ENCODE data around the gene TBXAS1. TPM values are rescaled to one million over a fixed set of nuclear protein-coding genes. Genes with fewer than 3 reads are reported as not detected.
"Not testable (repeated sequence)": the region's sequence is repeated elsewhere in the genome, so short reads cannot be mapped to it uniquely, and the experiment has no call there.

TBXAS1 gene
- total RNA-seq, 2 experiments from 2014 or later = 8.8 to 11.8 TPM

DNA sequence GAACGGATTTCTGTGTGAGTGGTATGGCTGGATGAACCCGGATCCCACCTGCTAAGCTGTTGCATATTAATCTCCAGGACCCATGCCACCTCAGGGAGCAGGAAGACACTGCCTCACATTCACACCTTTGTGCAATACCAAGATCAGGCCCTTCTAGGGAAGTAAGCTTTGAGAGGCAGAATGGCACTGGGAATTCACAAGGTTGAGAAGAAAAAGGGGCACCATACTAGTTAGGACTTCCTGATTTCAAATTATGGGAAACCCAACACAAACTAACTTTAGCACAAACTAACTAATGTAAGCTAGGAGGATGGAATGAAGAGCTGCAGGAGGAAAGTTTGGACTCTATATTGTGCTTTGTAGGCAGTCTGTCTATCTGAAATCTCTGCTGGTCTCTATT is 71.3 kb downstream of the TBXAS1 start:
- H3K4me3 Mint-ChIP-seq = no peak overlapping the region
- no peak for DNase-seq
- no peaks in the 10 kb centered on the region for H3K36me3 Mint-ChIP-seq (ENCODE audit: low read depth)
- POLR2A ChIA-PET = no interaction called here
- peaks cover 9% of the 10 kb centered on the region for H3K27me3 Mint-ChIP-seq
- H3K4me1 Mint-ChIP-seq = no peaks in the 10 kb centered on the region
- peaks cover 18% of the 10 kb centered on the region for H3K9me3 Mint-ChIP-seq
- no peak overlapping the region for H3K27ac Mint-ChIP-seq
- CTCF ChIA-PET = interaction anchor here (0.6 to 2.1 kb wide), 4 partner anchors 16 to 814 kb away, joined by 3 to 5 read pairs (median 4); no protein-coding TSS in a partner anchor

DNA sequence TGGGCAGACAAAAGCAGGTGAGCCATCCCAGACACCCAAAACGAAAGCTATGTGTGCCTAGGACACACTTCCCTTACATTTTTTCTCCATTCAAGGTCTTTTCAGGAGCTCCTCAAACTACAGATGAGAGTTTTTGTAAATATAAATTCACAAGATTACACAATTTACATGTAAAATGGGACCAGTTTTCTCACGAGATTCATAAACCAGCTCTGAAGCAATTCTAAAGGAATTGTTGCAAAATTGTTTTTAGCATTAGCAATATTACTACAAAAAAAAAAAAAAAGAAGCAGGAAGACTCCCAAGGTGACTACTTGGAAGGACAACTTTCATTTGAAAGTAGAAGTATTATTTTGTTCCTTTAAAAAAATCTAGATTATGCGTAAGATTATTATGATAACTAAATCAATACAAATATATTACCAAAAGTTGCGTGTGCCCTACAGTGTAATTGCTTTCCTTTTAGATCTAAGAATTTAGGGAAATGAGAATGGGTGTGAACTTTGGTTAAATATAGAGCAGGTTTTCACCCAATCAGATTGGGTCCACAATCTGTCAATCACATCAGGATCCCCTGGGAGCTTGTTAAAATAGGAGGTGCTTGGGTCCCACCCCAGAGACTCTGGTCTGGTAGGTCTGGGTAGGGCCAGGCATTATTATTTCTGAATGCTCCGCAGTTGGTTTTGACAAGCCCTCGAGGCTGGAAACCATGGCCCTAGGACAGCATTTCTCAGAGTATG is 72.2 kb downstream of the TBXAS1 start:
- Mint-ChIP-seq H3K27ac (no peak overlapping the region), H3K4me1 (no peaks in the 10 kb centered on the region), H3K27me3 (peaks cover 9% of the 10 kb centered on the region), H3K36me3 (ENCODE audit: low read depth) (peaks cover 1% of the 10 kb centered on the region), H3K4me3 (no peak overlapping the region), H3K9me3 (peaks cover 19% of the 10 kb centered on the region)
- no peak for DNase-seq
- POLR2A ChIA-PET = no interaction called here
- CTCF ChIA-PET = interaction anchor here (0.6 to 2.1 kb wide), 4 partner anchors 12 to 815 kb away, joined by 3 to 5 read pairs (median 4); no protein-coding TSS in a partner anchor

DNA sequence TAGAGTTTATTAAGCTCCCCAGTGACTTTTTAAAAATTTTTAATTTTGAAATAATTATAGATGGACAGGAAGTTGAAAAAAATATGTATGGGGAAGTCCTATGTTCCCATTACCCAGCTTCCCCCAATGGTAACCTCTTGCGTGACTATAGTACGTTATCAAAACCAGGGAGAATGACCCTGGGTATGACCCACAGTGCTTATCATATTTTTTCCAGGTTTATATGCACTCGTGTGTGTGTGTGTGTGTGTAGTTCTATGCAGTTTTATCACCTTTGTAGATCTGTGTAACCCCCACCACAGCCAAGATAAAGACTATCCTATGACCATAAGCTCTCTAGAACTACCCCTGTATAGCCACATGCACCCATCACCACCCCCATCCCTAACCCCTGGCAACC is 72.8 kb downstream of the TBXAS1 start:
- H3K27ac Mint-ChIP-seq = no peak overlapping the region
- CTCF ChIA-PET = interaction anchor here (1.2 to 2.1 kb wide), 3 partner anchors 13 to 22 kb away, joined by 4 to 5 read pairs (median 4); no protein-coding TSS in a partner anchor
- H3K4me3 Mint-ChIP-seq = no peak overlapping the region
- DNase-seq = no peak
- H3K9me3 Mint-ChIP-seq = peaks cover 19% of the 10 kb centered on the region
- no peaks in the 10 kb centered on the region for H3K4me1 Mint-ChIP-seq
- POLR2A ChIA-PET = no interaction called here
- H3K36me3 Mint-ChIP-seq (ENCODE audit: low read depth) = peaks cover 4% of the 10 kb centered on the region
- peaks cover 9% of the 10 kb centered on the region for H3K27me3 Mint-ChIP-seq

DNA sequence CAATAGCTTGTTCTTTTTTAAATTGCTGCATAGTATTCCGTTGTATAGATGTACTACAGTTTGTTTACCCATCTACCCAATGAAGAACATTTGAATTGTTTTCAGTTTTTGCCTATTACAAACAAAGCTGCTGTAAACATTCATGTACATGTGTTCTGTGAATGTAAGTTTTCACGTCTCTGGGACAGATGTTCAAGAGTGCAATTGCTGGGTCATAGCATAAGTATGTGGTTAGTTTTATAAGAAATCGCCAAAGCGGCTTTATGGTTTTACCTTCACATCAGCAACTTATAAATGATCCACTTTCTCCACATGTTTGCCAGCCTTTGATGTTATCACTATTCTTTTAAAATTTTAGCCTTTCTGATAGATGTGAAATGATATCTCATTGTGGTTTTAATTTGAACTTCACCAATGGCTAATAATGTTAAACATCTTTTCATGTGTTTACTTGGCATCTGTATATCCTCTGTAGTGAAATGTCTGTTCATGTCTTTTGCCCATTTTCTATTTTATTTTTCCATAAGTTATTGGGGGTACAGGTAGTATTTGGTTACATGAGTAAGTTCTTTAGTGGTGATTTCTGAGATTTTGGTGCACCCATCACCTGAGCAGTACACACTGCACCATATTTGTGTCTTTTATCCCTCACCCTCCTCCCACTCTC is 73.5 kb downstream of the TBXAS1 start:
- ChIA-PET CTCF (interaction anchor here (1.2 kb wide), 1 partner anchor 13 kb away, joined by 4 read pairs; no protein-coding TSS in a partner anchor), POLR2A (no interaction called here)
- no peak for DNase-seq
- Mint-ChIP-seq H3K9me3 (peaks cover 19% of the 10 kb centered on the region), H3K27ac (no peak overlapping the region), H3K4me1 (no peaks in the 10 kb centered on the region), H3K27me3 (peaks cover 9% of the 10 kb centered on the region), H3K4me3 (no peak overlapping the region), H3K36me3 (ENCODE audit: low read depth) (peaks cover 4% of the 10 kb centered on the region)

DNA sequence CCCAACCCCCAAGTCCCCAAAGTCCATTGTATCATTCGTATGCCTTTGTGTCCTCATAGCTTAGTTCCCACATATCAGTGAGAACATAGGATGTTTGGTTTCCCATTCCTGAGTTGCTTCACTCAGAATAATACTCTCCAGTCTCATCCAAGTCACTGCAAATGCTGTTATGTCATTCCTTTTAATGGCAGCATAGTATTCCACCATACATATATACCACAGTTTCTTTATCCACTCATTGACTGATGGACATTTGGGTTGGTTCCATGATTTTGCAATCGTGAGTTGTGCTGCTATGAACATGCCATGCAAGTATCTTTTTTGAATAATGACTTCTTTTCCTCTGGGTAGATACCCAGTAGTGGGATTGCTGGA is 74.0 kb downstream of the TBXAS1 start:
- CTCF ChIA-PET; DNase-seq; H3K27me3 Mint-ChIP-seq; H3K27ac Mint-ChIP-seq; POLR2A ChIA-PET; H3K36me3 Mint-ChIP-seq (ENCODE audit: low read depth); H3K4me1 Mint-ChIP-seq; H3K4me3 Mint-ChIP-seq: not testable (repeated sequence)
- H3K9me3 Mint-ChIP-seq = peaks cover 19% of the 10 kb centered on the region

DNA sequence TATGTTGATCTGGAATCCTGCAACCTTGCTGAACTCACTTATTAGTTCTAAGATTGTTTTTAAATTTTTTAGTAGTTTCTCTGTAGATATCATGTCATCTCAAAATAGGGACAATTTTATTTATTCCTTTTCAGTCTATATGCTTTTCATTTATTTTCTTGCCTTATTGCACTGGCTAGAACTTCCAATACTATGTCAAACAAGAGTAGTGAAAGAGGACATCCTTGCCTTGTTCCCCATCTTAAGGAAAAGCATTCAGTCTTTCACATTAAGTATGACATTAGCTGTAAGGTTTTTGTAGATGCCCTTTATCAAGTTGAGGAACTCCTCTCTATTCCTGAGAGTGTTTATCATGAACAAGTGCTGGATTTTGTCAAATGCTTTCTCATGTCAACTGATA is 77.8 kb downstream of the TBXAS1 start:
- H3K4me3 Mint-ChIP-seq = no peak overlapping the region
- peaks cover 13% of the 10 kb centered on the region for H3K27me3 Mint-ChIP-seq
- no peaks in the 10 kb centered on the region for H3K4me1 Mint-ChIP-seq
- no peak for DNase-seq
- POLR2A ChIA-PET = no interaction called here
- peaks cover 19% of the 10 kb centered on the region for H3K9me3 Mint-ChIP-seq
- H3K36me3 Mint-ChIP-seq (ENCODE audit: low read depth) = peaks cover 6% of the 10 kb centered on the region
- H3K27ac Mint-ChIP-seq = no peak overlapping the region
- CTCF ChIA-PET = no interaction called here

DNA sequence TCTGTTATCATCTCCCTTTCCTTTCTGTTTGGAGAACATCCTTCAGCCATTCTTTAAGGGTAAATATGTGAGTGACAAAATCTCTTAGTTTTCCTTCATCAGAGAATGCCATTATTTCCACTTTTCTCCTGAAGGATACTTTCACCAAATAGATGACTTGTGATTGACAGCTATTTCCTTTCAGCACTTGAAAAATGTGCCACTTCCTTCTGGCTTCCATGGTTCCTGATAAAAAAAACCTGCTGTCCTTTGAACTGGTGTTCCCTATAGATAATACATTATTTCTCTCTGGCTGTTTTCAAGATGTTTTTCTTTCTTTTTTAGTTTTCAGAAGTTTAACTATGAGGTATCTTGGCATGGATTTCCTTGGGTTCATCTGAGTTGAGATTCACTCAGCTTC is 79.7 kb downstream of the TBXAS1 start:
- H3K27me3 Mint-ChIP-seq = peaks cover 13% of the 10 kb centered on the region
- CTCF ChIA-PET = no interaction called here
- peaks cover 7% of the 10 kb centered on the region for H3K9me3 Mint-ChIP-seq
- peaks cover 6% of the 10 kb centered on the region for H3K36me3 Mint-ChIP-seq (ENCODE audit: low read depth)
- no peaks in the 10 kb centered on the region for H3K4me1 Mint-ChIP-seq
- H3K4me3 Mint-ChIP-seq = no peak overlapping the region
- H3K27ac Mint-ChIP-seq = no peak overlapping the region
- POLR2A ChIA-PET = no interaction called here
- DNase-seq = no peak

DNA sequence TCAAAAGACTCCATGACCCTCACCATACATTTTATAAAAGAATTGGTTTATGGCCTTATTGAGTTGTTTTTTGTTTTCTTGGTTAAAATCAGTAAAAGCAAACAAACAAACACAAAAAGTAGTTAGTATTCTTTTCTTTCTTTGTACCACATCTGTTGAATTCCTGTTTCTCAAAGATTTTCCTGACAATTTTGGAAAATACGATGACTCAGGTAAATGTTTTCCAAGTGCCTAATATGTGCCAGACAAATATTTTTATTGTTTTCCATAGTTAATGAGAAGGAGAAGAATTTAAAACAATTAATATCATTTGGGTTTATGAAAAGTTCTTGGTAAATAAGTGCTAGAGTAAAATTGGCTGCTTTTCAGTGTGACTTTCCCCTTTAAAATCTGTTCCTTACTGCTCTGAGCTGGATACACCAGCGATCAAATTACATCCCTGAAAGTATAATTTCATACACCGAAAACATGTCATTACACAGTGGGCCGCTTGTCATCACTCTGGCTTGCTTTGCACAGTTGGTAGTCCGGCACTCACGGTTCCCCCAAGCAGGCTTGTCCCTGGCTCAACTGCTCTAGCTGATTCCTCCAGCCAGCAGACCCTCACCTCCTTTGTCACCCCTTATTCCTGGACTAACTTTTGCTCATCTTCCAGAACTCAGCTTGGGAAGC is 80.5 kb downstream of the TBXAS1 start:
- POLR2A ChIA-PET = no interaction called here
- CTCF ChIA-PET = no interaction called here
- Mint-ChIP-seq H3K27me3 (peaks cover 10% of the 10 kb centered on the region), H3K4me3 (no peak overlapping the region), H3K4me1 (peaks cover under 1% of the 10 kb centered on the region), H3K27ac (no peak overlapping the region), H3K36me3 (ENCODE audit: low read depth) (peaks cover 7% of the 10 kb centered on the region), H3K9me3 (peaks cover 6% of the 10 kb centered on the region)
- DNase-seq = no peak

DNA sequence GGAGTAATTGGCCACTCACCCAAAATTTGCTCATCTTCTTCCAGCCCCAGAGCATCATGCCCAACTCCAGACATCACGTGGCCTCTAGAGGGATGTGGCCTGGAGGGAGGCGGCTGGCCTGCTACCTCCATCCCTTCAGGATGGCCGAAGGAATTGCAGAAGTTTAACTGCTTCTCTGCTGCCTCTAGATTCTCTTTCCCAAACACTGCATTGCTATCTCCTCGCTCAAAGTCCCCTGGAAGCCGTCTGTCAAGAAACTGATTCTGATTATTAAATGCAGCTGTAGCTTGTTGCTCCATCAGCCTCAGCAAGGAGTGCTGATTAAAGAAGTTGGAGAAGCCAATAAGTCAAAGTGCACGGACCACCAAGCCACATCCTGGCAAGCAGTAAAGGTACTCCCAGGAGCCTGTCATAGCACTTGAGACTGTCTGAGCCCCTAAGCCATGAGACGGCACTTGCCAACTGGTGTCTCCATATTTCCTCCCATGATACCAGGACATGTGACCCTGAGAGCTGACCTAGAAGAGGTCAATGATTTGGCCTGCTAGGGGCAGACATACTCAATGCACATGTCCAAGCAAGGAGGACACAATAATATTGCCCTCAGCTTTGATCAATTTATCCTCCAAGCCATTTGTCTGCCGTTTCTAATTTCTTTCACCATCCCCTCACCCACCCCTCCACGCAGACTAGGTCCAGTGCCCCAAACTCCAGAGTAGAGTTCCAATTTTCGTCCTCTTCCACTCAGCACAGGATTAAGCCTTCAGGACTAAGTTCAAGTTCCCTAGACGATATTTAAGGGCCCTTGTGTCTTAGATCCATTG is 84.2 kb downstream of the TBXAS1 start:
- POLR2A ChIA-PET = no interaction called here
- H3K27ac Mint-ChIP-seq = no peak overlapping the region
- H3K9me3 Mint-ChIP-seq = peaks cover 2% of the 10 kb centered on the region
- peaks cover 4% of the 10 kb centered on the region for H3K36me3 Mint-ChIP-seq (ENCODE audit: low read depth)
- DNase-seq = no peak
- H3K4me1 Mint-ChIP-seq = peaks cover 20% of the 10 kb centered on the region
- no peak overlapping the region for H3K4me3 Mint-ChIP-seq
- peaks cover 3% of the 10 kb centered on the region for H3K27me3 Mint-ChIP-seq
- CTCF ChIA-PET = no interaction called here

DNA sequence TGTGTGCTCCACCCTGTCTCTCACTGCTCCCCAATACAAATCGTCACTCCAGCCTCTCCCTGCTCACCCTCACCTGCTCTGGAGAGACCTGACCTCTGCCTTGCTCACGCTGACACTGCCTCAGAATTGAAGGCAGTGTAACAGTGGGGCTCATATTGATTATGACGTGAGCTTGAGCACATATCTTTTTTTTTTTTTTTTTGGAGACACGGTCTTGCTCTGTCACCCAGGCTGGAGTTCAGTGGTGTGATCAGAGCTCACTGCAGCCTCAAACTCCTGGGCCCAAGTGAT is 84.7 kb downstream of the TBXAS1 start:
- peaks cover 4% of the 10 kb centered on the region for H3K36me3 Mint-ChIP-seq (ENCODE audit: low read depth)
- H3K9me3 Mint-ChIP-seq = peaks cover 2% of the 10 kb centered on the region
- no peak overlapping the region for H3K4me3 Mint-ChIP-seq
- H3K27me3 Mint-ChIP-seq = peaks cover 3% of the 10 kb centered on the region
- H3K4me1 Mint-ChIP-seq = peaks cover 20% of the 10 kb centered on the region
- no peak overlapping the region for H3K27ac Mint-ChIP-seq
- CTCF ChIA-PET = interaction anchor here (0.6 kb wide), 1 partner anchor 59 kb away, joined by 3 read pairs; no protein-coding TSS in a partner anchor
- no peak for DNase-seq
- POLR2A ChIA-PET = no interaction called here

DNA sequence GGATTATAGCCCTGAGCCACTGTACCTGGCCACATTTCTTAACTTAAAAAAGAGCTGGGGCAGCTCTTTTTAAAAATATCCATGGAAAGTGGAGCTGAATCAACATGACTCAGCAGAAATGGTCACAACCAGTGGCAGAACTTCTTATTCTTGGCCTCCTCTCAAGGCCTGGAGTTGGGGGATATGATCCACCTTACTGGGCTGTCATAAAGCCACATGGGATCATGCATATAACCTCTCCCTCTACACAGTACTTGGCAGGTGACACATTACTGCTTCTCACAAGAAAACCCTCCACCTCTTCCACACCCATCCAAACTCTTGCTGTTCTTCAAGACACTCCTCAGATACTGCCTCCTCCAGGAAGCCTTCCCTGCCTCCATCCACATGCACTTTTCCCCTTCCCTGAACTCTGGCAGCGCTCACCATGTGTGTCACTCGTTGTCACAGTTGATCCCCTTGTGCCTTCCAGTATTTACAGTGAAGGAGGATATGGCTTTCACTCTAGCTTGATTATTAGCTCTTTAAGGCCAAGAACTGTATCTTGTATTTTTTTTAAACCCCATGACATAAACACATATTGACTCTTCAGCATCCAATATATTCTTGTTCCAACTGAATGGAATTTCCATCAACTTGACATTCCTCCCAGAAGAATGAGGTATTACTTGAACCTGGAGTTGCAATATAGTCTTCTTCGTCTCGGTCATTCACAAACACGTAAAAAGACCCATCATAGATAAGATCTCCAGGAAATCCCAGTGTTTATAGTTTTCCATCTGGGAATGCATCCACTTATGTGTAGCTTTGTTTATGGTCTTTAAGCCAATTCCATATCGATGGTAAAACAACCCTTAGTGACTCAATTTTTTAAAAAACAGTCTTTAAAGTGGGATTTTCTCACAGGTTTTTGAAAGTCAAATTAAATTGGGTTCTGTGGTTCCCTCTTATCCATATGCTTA is 85.5 kb downstream of the TBXAS1 start:
- Mint-ChIP-seq H3K36me3 (ENCODE audit: low read depth) (peaks cover 4% of the 10 kb centered on the region), H3K4me1 (peaks cover 20% of the 10 kb centered on the region), H3K4me3 (no peak overlapping the region), H3K27me3 (peaks cover 3% of the 10 kb centered on the region), H3K27ac (no peak overlapping the region), H3K9me3 (peaks cover 2% of the 10 kb centered on the region)
- ChIA-PET CTCF (interaction anchor here (0.5 to 1.6 kb wide), 5 partner anchors 32 to 417 kb away, joined by 3 to 4 read pairs (median 3); no protein-coding TSS in a partner anchor), POLR2A (no interaction called here)
- no peak for DNase-seq
